ENCODE measurements around the gene PSMG1.
"Not testable (repeated sequence)": the region's sequence is repeated elsewhere in the genome, so short reads cannot be mapped to it uniquely, and the experiment has no call there.

PSMG1 gene

GRCh38 chr21:39153373-39153772 lies 29.9 kb downstream of the PSMG1 start:
- no peak for DNase-seq (ENCODE audit: low spot score in 2 of 2)
- Mint-ChIP-seq H3K4me3 (no peak overlapping the region), H3K4me1 (no peaks in the 10 kb centered on the region), H3K36me3 (no peaks in the 10 kb centered on the region), H3K9me3 (no peaks in the 10 kb centered on the region), H3K27ac (no peak overlapping the region)
- no peak for ATAC-seq

- no peak for ATAC-seq
- no peak for DNase-seq (ENCODE audit: low spot score in 2 of 2)
- Mint-ChIP-seq H3K27ac (no peak overlapping the region), H3K36me3 (no peaks in the 10 kb centered on the region), H3K4me1 (no peaks in the 10 kb centered on the region), H3K9me3 (no peaks in the 10 kb centered on the region), H3K4me3 (no peak overlapping the region)
These were observed 31.0 kb downstream of the PSMG1 start for GRCh38 chr21:39152271-39152670.

- Mint-ChIP-seq H3K36me3 (no peaks in the 10 kb centered on the region), H3K9me3 (no peaks in the 10 kb centered on the region), H3K27ac (no peak overlapping the region), H3K4me3 (no peak overlapping the region), H3K4me1 (no peaks in the 10 kb centered on the region)
- ATAC-seq (no peak), DNase-seq (ENCODE audit: low spot score in 2 of 2) (no peak)
These were observed 32.4 kb downstream of the PSMG1 start for GRCh38 chr21:39150877-39151276.

GRCh38 chr21:39150316-39150715 lies 32.9 kb downstream of the PSMG1 start:
- Mint-ChIP-seq H3K4me1 (no peaks in the 10 kb centered on the region), H3K36me3 (no peaks in the 10 kb centered on the region), H3K9me3 (no peaks in the 10 kb centered on the region), H3K27ac (no peak overlapping the region), H3K4me3 (no peak overlapping the region)
- no peak for ATAC-seq
- no peak for DNase-seq (ENCODE audit: low spot score in 2 of 2)

- no peak for ATAC-seq
- DNase-seq (ENCODE audit: low spot score in 2 of 2): no peak
- Mint-ChIP-seq H3K4me1 (no peaks in the 10 kb centered on the region), H3K36me3 (no peaks in the 10 kb centered on the region), H3K9me3 (no peaks in the 10 kb centered on the region), H3K27ac (no peak overlapping the region), H3K4me3 (no peak overlapping the region)
These were observed 33.4 kb downstream of the PSMG1 start for GRCh38 chr21:39149882-39150281.

GRCh38 chr21:39148975-39149374 lies 34.3 kb downstream of the PSMG1 start:
- Mint-ChIP-seq H3K27ac (no peak overlapping the region), H3K4me3 (no peak overlapping the region), H3K36me3 (no peaks in the 10 kb centered on the region), H3K4me1 (no peaks in the 10 kb centered on the region), H3K9me3 (no peaks in the 10 kb centered on the region)
- ATAC-seq: no peak
- DNase-seq (ENCODE audit: low spot score in 2 of 2): no peak

- no peak overlapping the region for H3K4me3 Mint-ChIP-seq
- H3K9me3 Mint-ChIP-seq: no peaks in the 10 kb centered on the region
- peaks cover 4% of the 10 kb centered on the region for H3K4me1 Mint-ChIP-seq
- DNase-seq (ENCODE audit: low spot score in 2 of 2) (no peak), ATAC-seq (no peak)
- no peaks in the 10 kb centered on the region for H3K36me3 Mint-ChIP-seq
- no peak overlapping the region for H3K27ac Mint-ChIP-seq
These were observed 39.1 kb downstream of the PSMG1 start for GRCh38 chr21:39144191-39144590.

- H3K4me3 Mint-ChIP-seq: no peak overlapping the region
- ATAC-seq (no peak), DNase-seq (ENCODE audit: low spot score in 2 of 2) (no peak)
- H3K36me3 Mint-ChIP-seq: no peaks in the 10 kb centered on the region
- peaks cover 4% of the 10 kb centered on the region for H3K4me1 Mint-ChIP-seq
- H3K27ac Mint-ChIP-seq: no peak overlapping the region
- H3K9me3 Mint-ChIP-seq: no peaks in the 10 kb centered on the region
These were observed 40.3 kb downstream of the PSMG1 start for GRCh38 chr21:39142972-39143371.

GRCh38 chr21:39141502-39141901 lies 41.7 kb downstream of the PSMG1 start:
- H3K4me3 Mint-ChIP-seq: no peak overlapping the region
- ATAC-seq (peak; percentile 8), DNase-seq (ENCODE audit: low spot score in 2 of 2) (no peak)
- H3K9me3 Mint-ChIP-seq: no peaks in the 10 kb centered on the region
- H3K36me3 Mint-ChIP-seq: no peaks in the 10 kb centered on the region
- no peak overlapping the region for H3K27ac Mint-ChIP-seq
- H3K4me1 Mint-ChIP-seq: peaks cover 4% of the 10 kb centered on the region

GRCh38 chr21:39137248-39138178 lies 45.7 kb downstream of the PSMG1 start:
- Mint-ChIP-seq H3K4me1 (no peaks in the 10 kb centered on the region), H3K27ac (no peak overlapping the region), H3K4me3 (no peak overlapping the region), H3K36me3 (no peaks in the 10 kb centered on the region), H3K9me3 (no peaks in the 10 kb centered on the region)
- ATAC-seq (peak; percentile 56), DNase-seq (ENCODE audit: low spot score in 2 of 2) (no peak)

- DNase-seq (ENCODE audit: low spot score in 2 of 2) (no peak), ATAC-seq (peak; percentile 49)
- Mint-ChIP-seq H3K9me3 (no peaks in the 10 kb centered on the region), H3K4me3 (no peak overlapping the region), H3K27ac (no peak overlapping the region), H3K4me1 (no peaks in the 10 kb centered on the region), H3K36me3 (no peaks in the 10 kb centered on the region)
These were observed 46.5 kb downstream of the PSMG1 start for GRCh38 chr21:39136711-39137110.

GRCh38 chr21:39136138-39136537 lies 47.1 kb downstream of the PSMG1 start:
- H3K9me3 Mint-ChIP-seq; H3K36me3 Mint-ChIP-seq; H3K4me3 Mint-ChIP-seq; ATAC-seq; H3K4me1 Mint-ChIP-seq; H3K27ac Mint-ChIP-seq; DNase-seq (ENCODE audit: low spot score in 2 of 2): not testable (repeated sequence)

GRCh38 chr21:39134288-39134810 lies 48.9 kb downstream of the PSMG1 start:
- ATAC-seq (no peak), DNase-seq (ENCODE audit: low spot score in 2 of 2) (no peak)
- no peaks in the 10 kb centered on the region for H3K9me3 Mint-ChIP-seq
- H3K27ac Mint-ChIP-seq: no peak overlapping the region
- H3K36me3 Mint-ChIP-seq: no peaks in the 10 kb centered on the region
- no peak overlapping the region for H3K4me3 Mint-ChIP-seq
- H3K4me1 Mint-ChIP-seq: no peaks in the 10 kb centered on the region

- ATAC-seq (no peak), DNase-seq (ENCODE audit: low spot score in 2 of 2) (no peak)
- Mint-ChIP-seq H3K36me3 (no peaks in the 10 kb centered on the region), H3K27ac (no peak overlapping the region), H3K9me3 (no peaks in the 10 kb centered on the region), H3K4me1 (no peaks in the 10 kb centered on the region), H3K4me3 (no peak overlapping the region)
These were observed 51.0 kb downstream of the PSMG1 start for GRCh38 chr21:39132248-39132647.

- Mint-ChIP-seq H3K4me1 (no peaks in the 10 kb centered on the region), H3K9me3 (no peaks in the 10 kb centered on the region), H3K4me3 (no peak overlapping the region), H3K27ac (no peak overlapping the region), H3K36me3 (no peaks in the 10 kb centered on the region)
- ATAC-seq: no peak
- no peak for DNase-seq (ENCODE audit: low spot score in 2 of 2)
These were observed 51.5 kb downstream of the PSMG1 start for GRCh38 chr21:39131791-39132190.

GRCh38 chr21:39127506-39127905 lies 55.7 kb downstream of the PSMG1 start:
- Mint-ChIP-seq H3K27ac (no peak overlapping the region), H3K4me1 (no peaks in the 10 kb centered on the region)
- no peak for ATAC-seq

More at GRCh38 chr21:39127506-39127905, 55.7 kb downstream of the PSMG1 start:
- DNase-seq (ENCODE audit: low spot score in 2 of 2): no peak
- no peaks in the 10 kb centered on the region for H3K36me3 Mint-ChIP-seq
- no peak overlapping the region for H3K4me3 Mint-ChIP-seq
- H3K9me3 Mint-ChIP-seq: peaks cover 3% of the 10 kb centered on the region
